HG03066 (cell line): ENCODE results near the gene UBE2N.
"Not testable (repeated sequence)": the region's sequence is repeated elsewhere in the genome, so short reads cannot be mapped to it uniquely, and the experiment has no call there.

Experiments used
- ATAC-seq: cut with Tn5 transposase; IDR thresholded peaks from one replicate; pipeline ENCODE4 v1.9.1; 2021; ENCODE audit warnings: low read depth; ENCODE audit not compliant: unreplicated experiment

UBE2N gene

GRCh38 chr12:93447555-93448290 lies 6.0 kb upstream of the UBE2N start:
- no peak for ATAC-seq

GRCh38 chr12:93443576-93443975 lies 1.8 kb upstream of the UBE2N start:
- no peak for ATAC-seq

- no peak for ATAC-seq
Observed at GRCh38 chr12:93442411-93443340, 929 bp upstream of the UBE2N start.

GRCh38 chr12:93441081-93441616 lies 598 bp downstream of the UBE2N start:
- ATAC-seq: no peak

GRCh38 chr12:93440043-93440835 lies 1.5 kb downstream of the UBE2N start:
- ATAC-seq: no peak

- no peak for ATAC-seq
Observed at GRCh38 chr12:93438266-93439050, 3.3 kb downstream of the UBE2N start.

GRCh38 chr12:93434256-93434865 lies 7.4 kb downstream of the UBE2N start:
- ATAC-seq: no peak

GRCh38 chr12:93432031-93432430 lies 9.7 kb downstream of the UBE2N start:
- ATAC-seq: not testable (repeated sequence)

GRCh38 chr12:93430280-93430679 lies 11.5 kb downstream of the UBE2N start:
- ATAC-seq: no peak

GRCh38 chr12:93429852-93430251 lies 11.9 kb downstream of the UBE2N start:
- ATAC-seq: no peak

GRCh38 chr12:93429448-93429847 lies 12.3 kb downstream of the UBE2N start:
- no peak for ATAC-seq

- ATAC-seq: no peak
Observed at GRCh38 chr12:93427779-93428564, 13.8 kb downstream of the UBE2N start.

GRCh38 chr12:93426412-93426805 lies 15.3 kb downstream of the UBE2N start:
- ATAC-seq: no peak

GRCh38 chr12:93425736-93426411 lies 15.9 kb downstream of the UBE2N start:
- ATAC-seq: no peak

- ATAC-seq: no peak
Observed at GRCh38 chr12:93422050-93422449, 19.7 kb downstream of the UBE2N start.

GRCh38 chr12:93419388-93420034 lies 22.2 kb downstream of the UBE2N start:
- no peak for ATAC-seq

GRCh38 chr12:93417967-93418480 lies 23.7 kb downstream of the UBE2N start:
- ATAC-seq: no peak
